Activated CD8-positive, alpha-beta memory T cell treated with anti-CD3 and anti-CD28 coated beads, Interleukin-2, amount 50 U/mL, for 1 hour (primary cell): ENCODE data around the gene GRID1.
"Not testable (repeated sequence)": the region's sequence is repeated elsewhere in the genome, so short reads cannot be mapped to it uniquely, and the experiment has no call there.

Experiments
- DNase-seq: peaks from one replicate; pipeline ENCODE4 v3.0.0-alpha.2; 2020; ENCODE audit errors: extremely low read depth

GRID1 gene

DNA sequence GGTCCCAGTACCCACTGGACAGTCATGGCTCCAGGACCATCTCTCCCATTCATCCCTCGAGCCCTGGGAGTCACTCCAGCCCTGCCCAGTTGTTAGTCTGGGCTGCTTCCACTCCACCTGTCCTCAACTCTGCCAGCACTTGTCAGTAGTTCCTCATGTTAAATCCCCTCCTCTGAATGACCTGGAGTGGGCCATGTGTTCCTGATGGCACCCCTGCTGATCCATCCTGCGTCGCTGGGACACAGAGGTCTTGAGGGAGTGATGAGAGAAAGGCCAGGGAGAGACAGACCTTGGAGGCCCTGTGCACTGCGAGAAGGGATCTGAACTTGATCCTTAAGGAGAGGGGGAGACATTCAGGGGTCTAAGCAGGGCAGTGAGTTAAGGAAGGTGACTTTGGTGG is 174.9 kb downstream of the GRID1 start:
- no peak for DNase-seq

DNA sequence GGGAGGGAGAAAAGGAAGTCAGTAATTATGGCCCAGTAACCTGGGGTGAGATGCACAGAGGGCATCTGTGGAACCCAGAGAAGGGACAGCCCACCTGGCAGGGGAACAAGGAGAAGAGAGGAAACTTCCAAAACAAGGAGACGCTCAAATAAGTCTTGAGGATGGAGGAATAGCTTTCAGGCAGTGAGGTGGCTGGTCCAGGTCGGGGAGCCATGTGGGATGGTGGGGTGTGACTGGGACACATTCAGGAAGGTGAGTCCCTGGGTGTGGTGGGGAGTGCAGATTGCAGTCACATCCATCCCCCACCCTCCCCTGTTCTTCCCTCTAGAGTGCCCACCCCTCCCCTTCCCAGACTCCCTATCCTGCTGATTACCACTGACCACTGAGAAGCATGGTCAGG is 175.4 kb downstream of the GRID1 start:
- no peak for DNase-seq

- DNase-seq, result no peak
Measured at GRCh38 chr10:86190291-86190690, 176.3 kb downstream of the GRID1 start.

DNA sequence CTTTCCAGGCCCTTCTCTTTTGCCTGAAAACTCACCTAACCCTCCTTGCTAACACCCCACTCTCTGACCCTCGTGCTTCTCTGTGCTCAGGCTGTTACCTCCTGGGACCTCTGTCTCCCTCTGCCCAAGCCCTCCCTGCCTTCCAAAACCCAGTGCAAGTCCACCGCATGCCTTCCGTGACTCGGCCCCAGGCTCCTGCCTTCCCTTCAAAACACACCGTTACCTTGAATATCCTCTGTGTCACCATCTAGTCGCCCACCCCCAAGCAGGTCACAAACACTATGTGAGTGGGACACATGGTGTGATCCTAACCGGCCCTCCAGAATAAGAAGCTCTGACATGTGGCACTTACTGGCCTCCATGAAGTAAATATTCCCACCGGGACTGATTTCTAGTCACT is 176.7 kb downstream of the GRID1 start:
- DNase-seq, result no peak

DNA sequence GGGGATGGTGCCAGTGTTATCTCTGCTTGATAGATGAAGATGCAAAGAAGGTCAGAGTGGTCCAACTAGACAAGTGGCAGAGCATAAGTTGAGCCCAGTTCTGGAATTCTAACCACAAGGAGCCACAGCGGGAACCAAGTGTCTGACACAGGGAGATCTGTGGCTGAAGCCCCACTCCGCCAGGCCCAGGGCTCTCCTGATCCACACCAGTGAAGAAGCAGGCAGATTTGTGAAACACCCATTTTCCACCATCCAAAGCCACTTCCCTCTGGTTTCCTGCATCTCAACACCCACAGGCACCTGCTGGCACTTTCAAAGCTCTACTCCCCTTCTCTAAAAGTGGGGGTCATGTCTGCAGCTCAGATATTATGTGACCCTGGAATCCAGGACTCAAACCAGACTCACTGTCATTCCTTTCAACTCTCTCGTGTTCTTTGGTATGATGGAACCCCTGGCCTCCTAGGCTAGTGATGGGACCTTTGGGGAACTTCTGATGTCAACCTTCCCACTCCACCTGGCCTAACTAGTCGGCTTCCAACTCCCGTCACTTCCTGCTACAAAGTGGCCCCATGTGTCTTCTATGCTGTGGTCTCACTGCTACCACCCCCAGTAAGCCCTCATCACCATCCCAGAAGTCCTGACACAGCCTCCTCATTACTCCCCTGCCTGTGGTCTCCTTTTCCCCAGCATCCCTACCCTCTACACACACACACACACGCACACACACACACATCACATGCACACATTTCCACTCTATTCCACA is 177.6 kb downstream of the GRID1 start:
- no peak for DNase-seq

GRCh38 chr10:86188326-86188725 is 178.3 kb downstream of the GRID1 start:
- DNase-seq, result no peak

GRCh38 chr10:86187499-86188239 is 178.9 kb downstream of the GRID1 start:
- DNase-seq, result no peak

DNA sequence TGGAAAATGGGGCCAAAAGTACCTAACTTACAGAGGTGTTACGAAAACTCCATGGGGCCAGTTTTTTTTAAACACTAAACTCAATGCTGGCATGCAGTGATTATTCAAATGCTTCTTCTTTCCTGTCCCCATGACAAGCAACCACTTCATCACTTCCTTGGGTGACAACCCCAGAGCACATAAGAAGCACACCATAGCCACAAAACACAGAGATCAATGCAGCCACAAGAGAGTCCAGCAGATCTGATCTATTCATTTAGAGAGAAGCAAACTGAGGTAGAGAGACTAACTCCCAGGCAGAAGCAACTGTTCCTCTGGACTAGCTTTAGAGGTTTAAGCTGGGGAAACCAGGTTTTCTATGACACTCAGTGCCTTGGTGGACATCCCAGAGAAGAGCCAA is 180.0 kb downstream of the GRID1 start:
- DNase-seq, result no peak

DNA sequence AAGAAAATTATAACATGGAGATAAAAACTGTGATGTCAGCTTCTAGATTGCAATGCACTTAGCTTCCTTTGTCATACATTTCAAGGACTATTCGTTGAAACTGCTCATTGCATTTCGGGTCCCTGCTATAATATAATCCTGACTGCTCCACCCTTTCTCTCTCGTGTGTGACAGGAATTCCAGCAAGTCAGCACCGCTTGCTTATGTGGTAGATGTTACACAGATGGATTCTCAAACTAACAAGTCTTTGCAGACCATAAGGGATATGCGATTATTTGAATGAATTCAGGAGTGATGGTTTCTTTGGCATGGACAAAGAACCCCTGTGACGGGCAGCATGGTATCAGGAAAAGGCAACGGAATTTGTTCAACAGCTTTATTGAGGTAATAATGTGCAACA is 184.0 kb downstream of the GRID1 start:
- DNase-seq, result no peak

DNA sequence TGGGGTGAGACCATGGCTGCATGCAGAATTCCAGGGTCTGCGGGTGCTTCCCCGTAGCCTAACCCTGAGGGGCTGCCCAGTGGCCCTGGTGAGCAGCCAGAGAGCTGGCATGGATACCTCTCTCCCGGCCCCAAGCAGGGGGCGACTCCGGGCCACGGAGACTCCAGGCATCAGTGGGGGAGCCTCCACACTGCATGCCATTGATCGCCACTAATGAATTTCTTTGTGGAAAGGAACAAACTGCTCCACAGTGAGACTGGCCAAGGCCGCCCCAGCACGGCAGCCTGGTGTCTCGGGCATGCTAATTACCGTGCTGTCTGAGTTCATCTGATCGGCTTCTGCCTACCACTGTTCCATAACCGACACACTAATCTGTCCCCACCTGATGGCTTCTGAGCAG is 184.4 kb downstream of the GRID1 start:
- no peak for DNase-seq

- no peak for DNase-seq
Measured at GRCh38 chr10:86180861-86181260, 185.7 kb downstream of the GRID1 start.

- DNase-seq, result no peak
Measured at GRCh38 chr10:86179961-86180360, 186.6 kb downstream of the GRID1 start.

DNA sequence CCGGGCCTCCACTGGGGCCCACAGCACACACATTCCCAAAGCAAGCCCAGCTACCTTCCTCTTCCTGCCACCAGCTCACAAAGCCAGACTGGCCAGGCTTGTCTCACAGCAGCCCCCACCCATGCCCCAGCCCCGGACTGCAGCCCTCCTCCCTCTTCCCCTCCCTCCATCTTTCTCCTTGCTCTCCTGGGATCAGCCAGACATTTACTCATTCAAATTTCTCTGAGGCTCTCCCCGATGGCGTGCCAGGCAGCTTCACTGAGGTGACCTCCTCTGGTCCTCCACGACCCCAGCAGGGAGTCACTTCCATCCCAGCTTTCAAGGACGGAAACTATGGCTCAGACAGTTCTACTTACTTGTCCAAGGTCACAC is 187.5 kb downstream of the GRID1 start:
- no peak for DNase-seq

GRCh38 chr10:86178401-86179152 is 188.0 kb downstream of the GRID1 start:
- no peak for DNase-seq

GRCh38 chr10:86177537-86178155 is 188.9 kb downstream of the GRID1 start:
- no peak for DNase-seq

DNA sequence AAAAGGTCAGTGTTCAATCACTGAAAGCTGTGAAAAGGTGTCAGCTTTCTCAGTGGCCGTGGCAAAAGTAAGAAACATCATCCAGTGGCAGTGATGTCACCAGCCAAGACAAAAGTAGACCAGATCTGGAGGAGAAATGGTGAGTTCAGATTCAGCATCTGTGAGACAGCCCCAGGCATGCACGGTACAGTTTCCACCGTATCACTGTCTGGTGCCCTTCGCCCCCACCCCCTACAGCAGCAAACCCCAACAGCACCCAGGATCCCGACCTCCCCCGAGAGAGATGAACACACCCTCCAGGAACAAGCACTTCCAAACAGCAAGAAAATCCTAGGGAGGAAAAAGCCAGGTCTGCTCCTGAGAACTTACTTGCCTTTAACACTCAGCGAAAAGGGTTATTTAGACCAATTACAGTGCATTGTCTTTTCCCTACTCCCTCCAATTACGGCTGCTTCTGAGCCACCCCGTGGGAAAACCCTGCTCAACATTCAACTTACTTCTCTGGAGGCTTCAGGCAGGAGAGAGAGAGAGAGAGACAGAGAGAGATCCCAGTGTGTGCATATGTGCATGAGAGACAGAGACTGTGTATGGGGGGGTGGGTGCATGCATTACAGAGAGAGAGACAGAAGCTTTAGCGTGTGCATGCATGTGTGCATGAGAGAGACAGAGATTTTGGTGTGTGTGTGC is 189.6 kb downstream of the GRID1 start:
- no peak for DNase-seq

DNA sequence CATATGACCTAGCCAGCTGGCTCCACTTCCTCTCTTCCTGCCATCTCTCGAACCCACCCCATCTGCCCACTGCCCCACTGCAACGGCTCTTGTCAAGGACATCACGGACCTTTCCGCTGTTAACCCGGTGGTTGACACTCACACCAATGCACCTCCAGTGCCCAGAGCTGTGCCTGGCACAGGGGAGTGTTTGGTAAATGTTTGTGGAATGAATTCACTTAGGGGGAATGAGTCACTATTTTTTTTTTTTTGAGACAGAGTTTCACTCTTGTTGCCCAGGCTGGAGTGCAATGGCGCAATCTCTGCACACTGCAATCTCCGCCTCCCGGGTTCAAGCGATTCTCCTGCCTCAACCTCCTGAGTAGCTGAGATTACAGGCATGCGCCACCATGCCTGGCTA is 191.1 kb downstream of the GRID1 start:
- not testable (repeated sequence) for DNase-seq

DNA sequence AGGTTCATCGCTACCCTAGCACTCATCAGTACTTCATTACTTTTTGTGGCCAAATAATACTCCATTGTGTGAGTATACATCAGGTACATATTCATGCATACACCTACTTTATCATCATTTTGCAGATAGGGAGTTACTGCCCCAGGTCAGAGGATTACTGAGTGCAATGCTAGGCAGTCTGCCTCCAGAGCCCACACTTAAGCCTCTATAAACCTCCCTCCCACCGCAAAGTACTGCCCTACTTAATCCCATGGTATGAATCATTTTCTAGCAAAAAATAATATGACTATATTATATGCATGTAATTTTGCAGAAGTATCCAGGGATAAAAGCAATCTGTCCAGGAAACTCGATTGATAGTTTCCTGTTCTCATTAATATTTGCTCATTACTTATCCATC is 194.3 kb downstream of the GRID1 start:
- DNase-seq, result no peak

DNA sequence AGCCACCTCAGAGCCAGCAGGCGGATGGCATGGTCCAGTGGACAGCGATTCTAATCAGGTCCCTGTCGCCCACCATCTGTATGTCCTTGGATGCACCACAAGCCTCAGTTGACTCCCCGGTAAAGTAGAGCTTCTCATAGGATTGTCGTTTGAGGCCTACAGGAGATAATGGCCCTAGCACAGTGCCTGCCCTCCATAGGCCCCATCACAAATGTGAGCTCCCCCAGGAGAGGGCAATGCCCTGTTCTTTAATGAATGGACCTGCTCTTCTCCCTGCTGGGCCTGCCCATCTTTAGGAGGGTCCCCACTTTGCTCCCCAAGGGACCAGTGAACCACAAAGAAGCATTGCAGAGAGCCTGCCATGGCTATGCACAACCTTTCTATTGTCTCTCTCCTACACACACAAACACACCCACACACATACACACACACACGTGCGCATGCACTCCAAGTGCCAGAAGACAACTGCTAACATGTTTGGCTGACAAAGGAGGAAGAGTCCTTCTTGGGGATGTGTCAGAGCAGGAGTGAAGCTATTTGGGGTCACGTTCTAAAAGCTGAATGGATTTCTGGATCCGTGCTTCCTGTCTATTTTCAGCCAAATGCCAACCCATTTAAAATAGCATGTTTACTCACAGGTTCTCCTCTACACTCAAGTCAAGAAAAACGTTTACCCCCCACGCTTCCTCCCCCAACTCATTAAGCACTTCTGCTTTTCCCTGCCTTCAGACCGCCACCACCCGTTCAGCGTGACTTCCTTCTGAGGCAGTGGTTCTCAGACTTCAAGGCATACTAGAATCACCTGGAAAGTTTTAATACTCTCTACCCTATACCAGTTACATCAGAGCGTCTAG is 196.1 kb downstream of the GRID1 start:
- no peak for DNase-seq

DNA sequence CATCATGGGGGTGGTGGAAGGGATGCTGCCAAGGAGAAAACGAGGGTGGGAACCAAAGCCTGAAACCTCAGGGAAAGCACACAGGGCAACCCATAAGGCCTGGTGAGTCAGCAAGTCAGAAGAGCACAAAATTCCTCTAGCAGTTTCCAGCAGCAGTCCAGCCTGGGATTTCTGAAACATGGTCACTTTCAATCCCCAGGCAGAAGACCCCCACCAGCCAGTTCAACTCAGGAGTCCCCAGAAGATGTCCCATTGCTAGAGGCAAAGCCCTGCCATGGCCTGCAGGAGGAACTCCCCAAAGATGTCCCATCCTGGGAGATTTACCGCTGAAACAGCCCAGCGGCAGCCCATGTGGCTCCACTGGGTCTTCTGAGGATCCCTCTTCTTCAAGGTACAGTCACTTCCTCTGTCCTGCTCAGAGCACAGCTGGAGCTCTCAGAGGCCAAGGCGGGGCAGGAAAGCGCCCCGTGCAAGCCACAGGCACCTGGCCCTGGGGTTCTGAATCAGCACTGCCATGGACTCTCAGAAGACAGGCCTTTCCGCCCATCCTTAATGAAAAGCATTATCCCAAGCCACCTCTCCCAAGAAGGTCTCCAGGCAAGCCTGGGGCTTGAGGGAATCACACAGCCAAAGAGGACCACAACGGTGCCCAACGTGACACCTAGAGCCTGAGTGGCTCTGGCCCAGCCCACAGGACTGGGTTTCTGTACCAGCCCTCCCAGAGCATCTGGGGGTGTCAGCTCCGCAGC is 196.9 kb downstream of the GRID1 start:
- no peak for DNase-seq
